Measurements from ENCODE around the gene MND1.

MND1 gene

GRCh38 chr4:153344131-153345011, at the start of gene MND1:
MND1 (plus strand) TSS chr4:153344688; CDS start chr4:153344738, 50 bp downstream.
- DNase-seq (ENCODE audit: low read depth in 2 of 3, low spot score in 2 of 3) = peak; percentile 81 to 89 (median 87)

- no peak for DNase-seq (ENCODE audit: low read depth in 2 of 3, low spot score in 2 of 3)
Measured at GRCh38 chr4:153295131-153295755, 49.2 kb upstream of the MND1 start.

- DNase-seq (ENCODE audit: low read depth in 2 of 3, low spot score in 2 of 3) = no peak
Measured at GRCh38 chr4:153296040-153296823, 48.3 kb upstream of the MND1 start.

- DNase-seq (ENCODE audit: low read depth in 2 of 3, low spot score in 2 of 3) = no peak
Measured at GRCh38 chr4:153297116-153297515, 47.4 kb upstream of the MND1 start.

- DNase-seq (ENCODE audit: low read depth in 2 of 3, low spot score in 2 of 3) = no peak
Measured at GRCh38 chr4:153310793-153311192, 33.7 kb upstream of the MND1 start.

- no peak for DNase-seq (ENCODE audit: low read depth in 2 of 3, low spot score in 2 of 3)
Measured at GRCh38 chr4:153314915-153315314, 29.6 kb upstream of the MND1 start.

- DNase-seq (ENCODE audit: low read depth in 2 of 3, low spot score in 2 of 3) = no peak
Measured at GRCh38 chr4:153318696-153319320, 25.7 kb upstream of the MND1 start.

DNA sequence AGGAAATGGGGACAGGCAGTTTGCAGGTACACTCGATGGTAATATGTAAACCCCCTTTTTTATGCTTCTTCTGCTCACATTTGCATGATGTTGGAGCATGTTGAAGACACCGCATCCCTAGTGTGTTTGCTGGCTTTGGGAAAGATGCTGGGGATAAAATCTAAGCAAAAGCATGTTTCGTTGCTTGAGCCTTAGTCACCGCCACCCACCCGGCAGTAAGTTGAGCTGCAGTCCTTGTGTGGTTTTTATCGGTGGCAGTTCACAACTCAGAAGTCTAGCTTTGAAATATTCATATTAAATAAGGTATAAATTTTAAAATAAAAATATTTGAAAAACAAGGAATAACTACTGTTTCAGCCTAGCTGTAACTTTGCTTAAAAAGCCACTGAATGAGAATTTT, 21.7 kb upstream of the MND1 start:
- DNase-seq (ENCODE audit: low read depth in 2 of 3, low spot score in 2 of 3) = no peak

DNA sequence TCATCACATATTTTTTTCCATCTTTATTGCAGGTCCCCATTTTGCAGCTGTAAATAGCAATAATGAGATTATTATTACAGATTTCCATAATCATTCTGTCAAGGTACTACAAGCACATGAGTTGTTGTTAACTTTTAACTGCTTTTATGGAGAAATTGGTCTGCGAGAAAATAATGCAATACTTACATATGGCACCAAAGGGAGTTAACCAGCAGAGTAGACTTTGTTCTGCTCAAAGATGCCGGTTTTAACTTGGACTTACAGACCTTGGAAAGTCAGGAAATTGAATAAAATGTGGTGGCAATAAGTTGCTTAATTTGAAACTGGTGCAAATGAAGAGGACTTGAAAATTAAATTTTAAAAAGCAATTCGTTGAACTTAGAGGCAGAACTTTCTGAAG, 20.4 kb upstream of the MND1 start:
- no peak for DNase-seq (ENCODE audit: low read depth in 2 of 3, low spot score in 2 of 3)

- no peak for DNase-seq (ENCODE audit: low read depth in 2 of 3, low spot score in 2 of 3)
Measured at GRCh38 chr4:153325558-153325957, 18.9 kb upstream of the MND1 start.

- DNase-seq (ENCODE audit: low read depth in 2 of 3, low spot score in 2 of 3) = no peak
Measured at GRCh38 chr4:153326513-153326912, 18.0 kb upstream of the MND1 start.

DNA sequence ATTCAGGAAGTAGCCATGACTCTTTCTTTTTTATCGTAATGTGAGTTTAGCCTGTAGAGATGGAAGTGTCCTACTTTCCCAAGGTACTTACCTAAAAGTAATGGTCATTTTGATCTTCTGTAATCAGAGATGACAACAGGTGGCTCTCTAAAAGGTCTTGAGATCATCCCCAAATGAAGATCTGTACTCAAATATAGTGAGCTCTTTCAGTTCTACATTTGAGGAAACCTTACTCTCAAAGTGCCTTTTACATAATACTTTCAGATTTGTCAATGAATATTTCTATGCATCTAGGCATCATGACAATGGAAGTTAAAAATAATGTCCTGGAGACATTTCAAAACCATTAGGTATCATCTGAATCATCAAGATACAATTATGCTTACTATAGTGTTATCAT, 17.2 kb upstream of the MND1 start:
- DNase-seq (ENCODE audit: low read depth in 2 of 3, low spot score in 2 of 3) = no peak

- no peak for DNase-seq (ENCODE audit: low read depth in 2 of 3, low spot score in 2 of 3)
Measured at GRCh38 chr4:153332936-153333335, 11.6 kb upstream of the MND1 start.

DNA sequence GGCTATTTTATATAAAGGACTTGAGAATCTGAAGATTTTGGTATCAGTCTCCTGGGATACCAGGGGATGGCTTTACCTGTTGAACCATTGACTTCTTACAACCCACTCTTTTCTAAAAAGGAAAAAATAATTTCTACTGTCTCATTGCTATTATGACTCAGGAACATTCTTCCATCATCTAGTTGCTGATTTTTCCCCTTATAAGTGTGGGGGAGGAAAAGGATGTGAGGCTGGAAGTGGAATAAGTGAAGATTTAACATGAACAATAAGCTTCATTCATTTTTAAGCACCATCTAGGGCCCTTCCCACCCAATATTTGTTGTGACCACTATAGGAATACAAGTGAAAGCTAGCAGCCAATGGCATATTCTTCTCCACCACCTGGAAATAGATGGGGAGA, 10.6 kb upstream of the MND1 start:
- DNase-seq (ENCODE audit: low read depth in 2 of 3, low spot score in 2 of 3) = no peak

DNA sequence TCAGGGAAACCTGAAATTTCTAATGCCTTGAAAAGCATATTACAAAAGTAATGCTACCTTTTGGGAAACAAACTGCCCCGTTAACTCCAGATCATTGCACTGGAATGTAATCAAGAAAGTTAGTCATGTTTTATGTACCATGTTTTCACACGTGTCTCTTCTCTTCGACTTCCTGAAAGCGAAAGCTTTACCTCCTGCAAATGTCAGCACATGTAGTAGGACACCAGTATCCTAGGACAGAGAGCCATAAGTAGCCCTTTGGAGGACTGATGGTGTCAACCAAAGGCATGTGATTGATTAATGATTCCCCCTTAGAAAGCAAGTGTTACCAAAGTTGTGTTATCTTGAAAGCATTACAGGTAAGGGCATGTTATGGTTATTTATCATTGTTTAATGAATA, 8.8 kb upstream of the MND1 start:
- DNase-seq (ENCODE audit: low read depth in 2 of 3, low spot score in 2 of 3) = no peak

DNA sequence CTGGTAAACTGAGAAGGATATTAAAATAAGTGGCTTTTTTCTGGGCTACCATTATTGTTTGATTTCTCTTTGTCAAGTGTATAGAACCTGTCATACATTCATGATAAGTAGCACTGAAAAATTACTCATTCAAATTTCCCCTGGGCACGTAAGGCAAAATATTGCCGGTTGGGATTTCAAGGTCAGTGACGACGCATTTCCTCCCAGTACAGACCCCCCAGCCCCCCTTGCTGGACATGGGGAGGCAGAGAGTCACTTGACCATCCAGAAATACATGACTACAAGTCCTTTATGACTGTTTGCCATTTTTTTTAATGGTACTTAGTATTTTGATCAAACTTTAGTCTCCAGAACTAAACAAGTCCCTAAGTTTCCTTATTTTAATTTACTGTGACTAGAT, 6.8 kb upstream of the MND1 start:
- no peak for DNase-seq (ENCODE audit: low read depth in 2 of 3, low spot score in 2 of 3)

- no peak for DNase-seq (ENCODE audit: low read depth in 2 of 3, low spot score in 2 of 3)
Measured at GRCh38 chr4:153341575-153342090, 2.9 kb upstream of the MND1 start.

DNA sequence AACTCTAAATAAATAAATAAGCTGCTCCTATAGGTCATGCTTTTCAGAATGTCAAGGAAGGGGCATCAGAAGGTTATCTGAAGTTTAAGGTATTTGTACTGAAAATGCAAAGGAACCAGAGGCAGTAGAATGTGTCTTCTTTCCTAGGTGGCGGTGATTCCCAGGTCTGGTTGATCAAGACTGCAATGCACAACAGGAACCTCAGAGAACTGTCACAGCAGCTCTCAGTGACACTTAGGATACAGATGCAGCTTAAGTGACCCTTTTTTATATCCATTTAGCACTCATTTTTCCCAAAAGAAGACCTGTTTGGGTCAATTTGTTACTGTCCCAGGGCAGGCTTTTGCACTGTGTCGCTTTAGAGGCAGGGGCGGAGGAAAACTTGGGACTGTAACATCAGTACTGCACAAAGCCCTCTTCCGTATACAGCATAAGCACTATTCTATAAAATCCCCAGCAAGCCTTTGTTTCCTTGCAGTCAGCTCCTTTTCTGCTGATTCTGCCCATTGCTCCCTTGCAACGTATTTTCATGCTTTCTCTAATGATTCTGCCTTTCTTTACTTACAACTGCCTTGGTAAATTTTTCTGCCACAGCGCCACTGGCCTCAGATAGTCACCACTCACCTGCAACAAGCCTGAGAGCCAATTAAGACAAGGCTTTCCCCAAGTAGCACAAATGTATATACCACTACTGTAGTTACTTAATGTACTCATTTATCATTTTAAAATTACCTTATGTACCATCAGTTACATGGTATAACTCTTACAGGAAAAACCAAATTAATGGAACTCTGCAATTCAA, 1.5 kb upstream of the MND1 start:
- no peak for DNase-seq (ENCODE audit: low read depth in 2 of 3, low spot score in 2 of 3)

- peak; percentile 8 to 32 (median 26) for DNase-seq (ENCODE audit: low read depth in 2 of 3, low spot score in 2 of 3)
Measured at GRCh38 chr4:153345012-153345981, 809 bp downstream of the MND1 start.

All from activated CD8-positive, alpha-beta memory T cell treated with anti-CD3 and anti-CD28 coated beads for 48 hours (primary cell).